ENCODE measurements around the gene ZNF584. TPM values are rescaled to one million over a fixed set of nuclear protein-coding genes. Genes with fewer than 3 reads are reported as not detected.
A peak's percentile ranks its signal among the peaks of the same experiment; 100 is the strongest.

ZNF584 gene
- total and polyA plus RNA-seq, 4 experiments from 2014 or later = 6.6 to 10.7 (median 9.7) TPM

- Mint-ChIP-seq H3K9me3 (peaks cover 0 to 1% (median 0%) of the 10 kb centered on the region in 8 donors), H3K4me3 (no peak overlapping the region), H3K4me1 (peaks cover 0 to 7% (median under 1%) of the 10 kb centered on the region in 4 donors), H3K27me3 (peaks cover 0 to 1% of the 10 kb centered on the region in 2 donors), H3K36me3 (peaks cover 8 to 9% of the 10 kb centered on the region in 2 donors), H3K27ac (no peak overlapping the region)
- Histone ChIP-seq H3K4me3 (ENCODE audit: low read length in 2 of 2) (no peak overlapping the region), H3K9me3 (ENCODE audit: control insufficient read depth in 1 of 2, low read length in 2 of 2) (no peaks in the 10 kb centered on the region), H3K27ac (ENCODE audit: low read depth, low read length) (no peak overlapping the region), H3K36me3 (ENCODE audit: insufficient read depth, low read length) (peaks cover 4% of the 10 kb centered on the region), H3K4me1 (ENCODE audit: insufficient read depth, low read length) (no peaks in the 10 kb centered on the region), H3K27me3 (ENCODE audit: insufficient read depth, low read length) (no peaks in the 10 kb centered on the region)
- CTCF ChIA-PET (ENCODE audit: partially characterized antibody) = no interaction called here
- no peak for DNase-seq
- intact Hi-C loops (cut with micrococcal nuclease) = no loop called here
- POLR2A ChIA-PET (ENCODE audit: partially characterized antibody) = no interaction called here
Observed at GRCh38 chr19:58460039-58460438, 51.6 kb downstream of the ZNF584 start.

GRCh38 chr19:58466089-58466759, 57.8 kb downstream of the ZNF584 start:
- DNase-seq = no peak
- intact Hi-C loops (cut with micrococcal nuclease) = loop anchor here (1.0 to 2.0 kb wide), 6 partner anchors 9 to 283 kb away; partner anchors contain the start of genes ZNF132, ZNF274 and ZNF324B
- peak overlapping the region in 6 of 7 donors; percentile 31 to 92 (median 88) for H3K27ac Mint-ChIP-seq
- H3K36me3 Mint-ChIP-seq = peaks cover 0 to 15% of the 10 kb centered on the region in 2 donors
- H3K27ac ChIP-seq (ENCODE audit: low read depth, low read length) = no peak overlapping the region
- H3K27me3 ChIP-seq (ENCODE audit: insufficient read depth, low read length) = no peaks in the 10 kb centered on the region
- peaks cover 4% of the 10 kb centered on the region for H3K36me3 ChIP-seq (ENCODE audit: insufficient read depth, low read length)
- peaks cover 14 to 32% (median 22%) of the 10 kb centered on the region in 4 donors for H3K4me1 Mint-ChIP-seq
- peaks cover 20% of the 10 kb centered on the region for H3K4me1 ChIP-seq (ENCODE audit: insufficient read depth, low read length)
- CTCF ChIA-PET (ENCODE audit: partially characterized antibody) = no interaction called here
- H3K9me3 ChIP-seq (ENCODE audit: control insufficient read depth in 1 of 2, low read length in 2 of 2) = no peaks in the 10 kb centered on the region
- H3K27me3 Mint-ChIP-seq = peaks cover 0 to 1% of the 10 kb centered on the region in 2 donors
- H3K4me3 Mint-ChIP-seq = peak overlapping the region; percentile 82 to 91 (median 87)
- POLR2A ChIA-PET (ENCODE audit: partially characterized antibody) = interaction anchor here (0.5 to 2.0 kb wide), 7 partner anchors 9 to 84 kb away, joined by 3 to 8 read pairs (median 5); partner anchors contain the start of genes TRIM28, ZBTB45, ZNF132 and ZNF324B
- H3K4me3 ChIP-seq (ENCODE audit: low read length in 2 of 2) = peak overlapping the region; percentile 47 to 83
- H3K9me3 Mint-ChIP-seq = no peaks in the 10 kb centered on the region

- ChIA-PET POLR2A (ENCODE audit: partially characterized antibody) (interaction anchor here (0.6 to 2.0 kb wide), 5 partner anchors 8 to 53 kb away, joined by 3 to 8 read pairs (median 5); partner anchors contain the start of genes ZBTB45, ZNF324B and ZNF446), CTCF (ENCODE audit: partially characterized antibody) (no interaction called here)
- peaks cover 4% of the 10 kb centered on the region for H3K36me3 ChIP-seq (ENCODE audit: insufficient read depth, low read length)
- Mint-ChIP-seq H3K36me3 (peaks cover under 1 to 15% of the 10 kb centered on the region in 2 donors), H3K27ac (peak within 1 kb of the TSS; percentile 80 to 93 (median 91)), H3K4me3 (peak within 1 kb of the TSS; percentile 82 to 91 (median 87)), H3K9me3 (no peaks in the 10 kb centered on the region), H3K27me3 (peaks cover 0 to 1% of the 10 kb centered on the region in 2 donors), H3K4me1 (peaks cover 14 to 32% (median 22%) of the 10 kb centered on the region in 4 donors)
- DNase-seq = peak; percentile 94 to 96 (median 95)
- H3K27ac ChIP-seq (ENCODE audit: low read depth, low read length) = peak within 1 kb of the TSS; percentile 92
- no peaks in the 10 kb centered on the region for H3K9me3 ChIP-seq (ENCODE audit: control insufficient read depth in 1 of 2, low read length in 2 of 2)
- intact Hi-C loops (cut with micrococcal nuclease) = loop anchor here (1.0 to 2.0 kb wide), 8 partner anchors 8 to 284 kb away; partner anchors contain the start of genes ZNF132, ZNF274, ZNF324B and ZNF837
- no peaks in the 10 kb centered on the region for H3K27me3 ChIP-seq (ENCODE audit: insufficient read depth, low read length)
- H3K4me1 ChIP-seq (ENCODE audit: insufficient read depth, low read length) = peaks cover 20% of the 10 kb centered on the region
- H3K4me3 ChIP-seq (ENCODE audit: low read length in 2 of 2) = peak within 1 kb of the TSS; percentile 52 to 83
Observed at GRCh38 chr19:58466760-58467589, 58.5 kb downstream of the ZNF584 start, which contains the start of gene ZNF324. Gene ZNF324, plus strand, starts transcription at chr19:58467080. Its CDS starts 2,106 bp downstream, at chr19:58469186.

Small RNA genes within 50 kb of the gene (microRNA-seq; reads per million reads assigned to microRNA genes)
- not detected for gene MIR4754 (ENCODE audit: borderline microRNAs expressed, borderline number of aligned reads, borderline replicate concordance)

Other genes starting within 250 kb of the ZNF584 start
- gene ZNF274, start 225.6 kb upstream of the ZNF584 start, total RNA-seq = 10 to 100 TPM; 76.5 to 77.1 TPM
- 10 to 100 TPM; 26.8 to 35.2 TPM for gene ZNF274, start 225.6 kb upstream of the ZNF584 start, polyA plus RNA-seq
- 10 to 100 TPM; 63.3 to 67.6 TPM for gene ZNF544, start 179.7 kb upstream of the ZNF584 start, total RNA-seq
- 10 to 100 TPM; 13.7 to 23.0 TPM for gene ZNF544, start 179.7 kb upstream of the ZNF584 start, polyA plus RNA-seq
- gene ZNF8, start 129.7 kb upstream of the ZNF584 start, total RNA-seq = 10 to 100 TPM in 1 of 2 experiments, 1 to 10 TPM in 1; 9.5 to 10.2 TPM
- gene ZNF8, start 129.7 kb upstream of the ZNF584 start, polyA plus RNA-seq = under 1 TPM; 0.63 to 0.94 TPM
- gene ERVK3-1, start 103.3 kb upstream of the ZNF584 start, total RNA-seq = 10 to 100 TPM; 72.3 to 76.6 TPM
- gene ERVK3-1, start 103.3 kb upstream of the ZNF584 start, polyA plus RNA-seq = 10 to 100 TPM; 59.3 to 73.9 TPM
- gene ZSCAN22, start 81.7 kb upstream of the ZNF584 start, total RNA-seq = 1 to 10 TPM; 5.0 to 5.3 TPM
- gene ZSCAN22, start 81.7 kb upstream of the ZNF584 start, polyA plus RNA-seq = 1 to 10 TPM in 1 of 2 donors, under 1 TPM in 1; 0.36 to 3.5 TPM
- gene A1BG, start 55.2 kb upstream of the ZNF584 start, total RNA-seq = 10 to 100 TPM; 15.8 to 19.0 TPM
- gene A1BG, start 55.2 kb upstream of the ZNF584 start, polyA plus RNA-seq = 10 to 100 TPM; 44.7 to 47.9 TPM
- 1 to 10 TPM; 1.7 to 2.0 TPM for gene ZNF497, start 45.9 kb upstream of the ZNF584 start, total RNA-seq
- gene ZNF497, start 45.9 kb upstream of the ZNF584 start, polyA plus RNA-seq = 1 to 10 TPM in 1 of 2 donors, under 1 TPM in 1; 0.46 to 1.2 TPM
- 1 to 10 TPM; 3.4 to 3.5 TPM for gene ZNF837, start 27.6 kb upstream of the ZNF584 start, total RNA-seq
- gene ZNF837, start 27.6 kb upstream of the ZNF584 start, polyA plus RNA-seq = 1 to 10 TPM; 3.8 to 4.6 TPM
- gene RPS5, start 21.4 kb upstream of the ZNF584 start, total RNA-seq = 1,000 to 10,000 TPM; 1,267 to 1,360 TPM
- gene RPS5, start 21.4 kb upstream of the ZNF584 start, polyA plus RNA-seq = 1,000 to 10,000 TPM; 1,172 to 1,304 TPM
- under 1 TPM in 1 of 2 experiments, not detected in 1; 0.47 TPM for gene RNF225, start 13.0 kb upstream of the ZNF584 start, total RNA-seq
- not detected for gene RNF225, start 13.0 kb upstream of the ZNF584 start, polyA plus RNA-seq
- gene ZNF132, start 31.5 kb downstream of the ZNF584 start, total RNA-seq = 10 to 100 TPM in 1 of 2 experiments, 1 to 10 TPM in 1; 9.5 to 11.7 TPM
- 1 to 10 TPM in 1 of 2 donors, under 1 TPM in 1; 0.43 to 1.8 TPM for gene ZNF132, start 31.5 kb downstream of the ZNF584 start, polyA plus RNA-seq
- gene ZNF324B, start 43.0 kb downstream of the ZNF584 start, total RNA-seq = 10 to 100 TPM; 13.1 to 13.7 TPM
- gene ZNF324B, start 43.0 kb downstream of the ZNF584 start, polyA plus RNA-seq = 1 to 10 TPM; 1.2 to 1.5 TPM
- 10 to 100 TPM; 27.6 TPM for gene ZNF324, start 58.4 kb downstream of the ZNF584 start, total RNA-seq
- gene ZNF324, start 58.4 kb downstream of the ZNF584 start, polyA plus RNA-seq = 10 to 100 TPM in 1 of 2 donors, 1 to 10 TPM in 1; 5.6 to 17.0 TPM
- gene ZNF446, start 67.7 kb downstream of the ZNF584 start, total RNA-seq = 10 to 100 TPM; 16.4 to 19.5 TPM
- gene ZNF446, start 67.7 kb downstream of the ZNF584 start, polyA plus RNA-seq = 1 to 10 TPM; 1.4 to 5.5 TPM
- 10 to 100 TPM; 10.5 to 12.2 TPM for gene SLC27A5, start 103.3 kb downstream of the ZNF584 start, total RNA-seq
- gene SLC27A5, start 103.3 kb downstream of the ZNF584 start, polyA plus RNA-seq = 10 to 100 TPM; 16.1 to 23.6 TPM
- gene ZBTB45, start 111.2 kb downstream of the ZNF584 start, total RNA-seq = 10 to 100 TPM; 19.8 TPM
- 1 to 10 TPM; 1.9 to 6.2 TPM for gene ZBTB45, start 111.2 kb downstream of the ZNF584 start, polyA plus RNA-seq
- 100 to 1,000 TPM; 342 to 348 TPM for gene TRIM28, start 135.4 kb downstream of the ZNF584 start, total RNA-seq
- 10 to 100 TPM; 19.4 to 70.9 TPM for gene TRIM28, start 135.4 kb downstream of the ZNF584 start, polyA plus RNA-seq
- 10 to 100 TPM; 81.1 to 88.4 TPM for gene CHMP2A, start 146.5 kb downstream of the ZNF584 start, total RNA-seq
- 100 to 1,000 TPM; 200 to 238 TPM for gene CHMP2A, start 146.5 kb downstream of the ZNF584 start, polyA plus RNA-seq
- gene UBE2M, start 150.0 kb downstream of the ZNF584 start, total RNA-seq = 10 to 100 TPM; 55.1 to 58.3 TPM
- 10 to 100 TPM; 12.4 to 23.8 TPM for gene UBE2M, start 150.0 kb downstream of the ZNF584 start, polyA plus RNA-seq
- 10 to 100 TPM; 42.7 to 44.4 TPM for gene MZF1, start 164.7 kb downstream of the ZNF584 start, total RNA-seq
- 1 to 10 TPM; 5.2 to 8.9 TPM for gene MZF1, start 164.7 kb downstream of the ZNF584 start, polyA plus RNA-seq

Measured in CD4-positive, alpha-beta memory T cell (primary cell).